Rectal smooth muscle tissue (tissue), 1 donor: ENCODE results near the gene DNAJB11.

Source experiments
- H3K27ac ChIP-seq: one replicate; pipeline ENCODE4 v1.7.0; 2013; ENCODE audit warnings: low read depth, low read length, inconsistent platforms
- H3K27me3 ChIP-seq: one replicate; pipeline ENCODE4 v1.7.0; 2013; ENCODE audit warnings: low read length; ENCODE audit not compliant: control insufficient read depth, insufficient read depth
- H3K36me3 ChIP-seq: one replicate; pipeline ENCODE4 v1.7.0; 2013; ENCODE audit warnings: low read length; ENCODE audit not compliant: control insufficient read depth, insufficient read depth
- H3K4me1 ChIP-seq: one replicate; pipeline ENCODE4 v1.7.0; 2013; ENCODE audit warnings: low read length; ENCODE audit not compliant: control insufficient read depth, insufficient read depth
- H3K4me3 ChIP-seq: one replicate; pipeline ENCODE4 v1.7.0; 2013; ENCODE audit warnings: low read length
- H3K9ac ChIP-seq: one replicate; pipeline ENCODE4 v1.7.0; 2013; ENCODE audit warnings: low read length

The DNAJB11 gene

DNA sequence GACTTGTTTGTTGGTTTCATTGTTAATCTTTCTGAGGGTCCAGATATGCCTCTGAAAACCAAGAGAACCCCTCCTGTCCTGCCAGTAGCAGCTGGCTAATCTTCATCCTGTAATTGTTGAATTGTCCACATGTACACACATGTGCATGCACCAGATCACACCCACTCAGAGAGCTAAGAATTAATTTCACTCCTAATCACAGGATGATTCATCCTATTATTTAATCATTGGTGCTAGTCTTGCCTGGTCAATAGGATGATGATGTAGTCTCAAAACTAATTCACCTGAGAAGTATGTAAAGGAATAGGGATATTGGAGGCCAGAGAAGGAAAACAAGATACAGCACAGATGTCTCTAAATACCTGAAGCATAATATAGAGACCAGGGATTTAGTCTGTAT lies 34.6 kb downstream of the DNAJB11 start:
- Histone ChIP-seq H3K27ac (no peak overlapping the region), H3K4me3 (no peak overlapping the region), H3K4me1 (no peaks in the 10 kb centered on the region), H3K27me3 (no peaks in the 10 kb centered on the region), H3K36me3 (no peaks in the 10 kb centered on the region), H3K9ac (no peak overlapping the region)

DNA sequence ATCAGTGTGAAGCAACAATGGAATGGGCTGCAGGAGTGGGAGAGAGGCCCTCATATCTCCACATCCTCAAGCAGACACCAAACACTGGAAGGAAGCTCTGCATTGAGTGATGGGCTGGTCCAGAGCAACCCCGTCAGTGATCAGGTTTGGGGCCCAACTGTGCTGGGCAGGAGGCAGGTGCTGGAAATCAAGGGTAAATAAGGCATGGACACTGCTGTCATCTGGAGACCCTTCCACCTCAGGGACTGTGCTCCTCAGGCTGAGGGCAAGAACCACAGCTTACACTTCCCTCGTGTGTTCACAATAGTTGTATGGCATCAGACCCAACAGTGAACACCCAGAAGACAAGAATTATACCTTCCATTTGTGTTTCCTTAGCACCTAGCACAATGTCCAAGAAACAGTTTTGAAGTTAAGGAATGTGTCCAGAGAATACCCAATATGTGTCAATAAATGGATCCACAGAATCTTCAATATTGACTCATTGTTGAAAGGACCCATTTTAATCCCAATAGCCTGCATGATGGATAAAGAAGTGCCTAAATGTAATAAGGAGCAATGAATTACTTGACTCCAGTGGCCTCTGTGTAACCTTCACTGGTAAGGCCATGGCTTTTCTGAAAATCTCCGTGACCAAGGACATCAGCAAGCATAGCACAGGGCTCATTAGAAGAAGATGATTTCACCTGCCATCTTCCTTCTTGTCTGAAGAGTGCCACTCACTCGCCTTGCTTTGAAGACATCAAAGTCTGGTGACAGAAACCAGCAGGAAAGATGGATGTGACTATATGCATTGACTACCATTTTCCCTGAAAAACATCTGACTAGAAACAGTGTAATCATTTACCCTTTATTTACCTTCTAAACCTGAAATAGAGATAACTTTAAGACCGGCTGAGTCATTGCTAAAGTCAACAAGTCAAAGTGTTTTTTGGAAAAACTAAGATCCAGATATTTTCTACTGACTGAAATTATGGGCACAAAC lies 35.3 kb downstream of the DNAJB11 start:
- no peaks in the 10 kb centered on the region for H3K36me3 ChIP-seq

DNA sequence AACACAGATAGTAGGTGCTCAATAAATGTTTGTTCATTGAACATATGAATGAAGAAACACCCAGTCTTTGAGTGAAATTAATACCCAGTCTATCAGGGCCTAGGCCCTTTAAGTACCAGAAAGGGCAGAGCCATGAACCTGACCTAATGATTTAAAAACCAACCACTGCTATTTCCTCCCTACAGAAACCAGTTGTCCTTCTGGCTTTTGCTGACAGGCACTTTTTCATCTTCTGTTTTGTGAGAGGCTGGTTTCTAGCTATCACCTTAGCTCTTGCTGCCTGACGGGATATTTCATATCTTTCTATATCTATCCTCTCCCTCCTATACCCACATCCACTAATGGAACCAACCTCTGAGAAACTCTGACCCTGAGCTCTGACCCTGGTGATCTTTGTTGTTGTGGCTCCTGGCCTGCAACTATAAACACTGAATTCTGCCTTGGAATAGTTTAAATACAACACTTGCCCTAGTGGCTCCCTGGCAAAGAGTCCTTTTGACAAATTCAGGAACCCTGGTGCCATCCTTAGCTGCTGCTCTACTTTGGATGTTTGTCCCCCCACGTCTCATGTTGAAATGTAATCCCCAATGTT lies 38.2 kb downstream of the DNAJB11 start:
- H3K9ac ChIP-seq, result no peak overlapping the region
- no peak overlapping the region for H3K27ac ChIP-seq
- H3K4me3 ChIP-seq, result no peak overlapping the region
- H3K4me1 ChIP-seq, result no peaks in the 10 kb centered on the region
- H3K36me3 ChIP-seq, result no peaks in the 10 kb centered on the region
- no peaks in the 10 kb centered on the region for H3K27me3 ChIP-seq

More for the DNA sequence above, 35.3 kb downstream of the DNAJB11 start:
- Histone ChIP-seq H3K27ac (no peak overlapping the region), H3K9ac (no peak overlapping the region), H3K4me3 (no peak overlapping the region), H3K27me3 (no peaks in the 10 kb centered on the region), H3K4me1 (no peaks in the 10 kb centered on the region)

DNA sequence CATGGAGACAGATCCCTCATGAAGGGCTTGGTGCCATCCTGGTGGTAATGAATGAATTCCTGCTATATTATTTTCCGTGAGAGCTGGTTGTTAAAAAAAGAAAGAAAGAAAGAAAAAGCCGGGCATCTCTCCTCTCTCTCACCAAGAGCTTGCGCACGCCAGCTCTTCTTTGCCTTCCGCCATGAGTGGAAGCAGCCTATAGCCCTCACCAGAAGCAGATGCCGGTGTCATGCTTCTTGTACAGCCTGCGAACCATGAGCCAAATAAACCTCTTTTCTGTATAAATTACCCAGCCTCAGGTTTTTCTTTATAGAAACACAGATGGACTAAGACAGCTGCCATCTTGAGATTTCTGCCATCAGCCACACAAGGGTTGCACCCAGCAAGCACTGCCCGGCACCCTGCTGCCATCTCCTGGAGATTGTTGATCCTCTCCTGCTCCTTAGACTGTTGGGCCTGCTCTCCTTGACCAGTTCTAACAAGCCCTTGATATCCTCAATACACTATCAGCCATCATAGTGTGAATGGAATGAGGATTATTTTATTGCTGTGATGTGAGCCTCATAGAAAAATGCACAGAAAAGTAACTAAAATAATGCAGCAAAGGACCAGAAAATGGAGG lies 38.8 kb downstream of the DNAJB11 start:
- H3K27ac ChIP-seq, result no peak overlapping the region
- H3K4me1 ChIP-seq, result no peaks in the 10 kb centered on the region
- no peaks in the 10 kb centered on the region for H3K27me3 ChIP-seq
- no peak overlapping the region for H3K4me3 ChIP-seq
- no peak overlapping the region for H3K9ac ChIP-seq
- H3K36me3 ChIP-seq, result no peaks in the 10 kb centered on the region

DNA sequence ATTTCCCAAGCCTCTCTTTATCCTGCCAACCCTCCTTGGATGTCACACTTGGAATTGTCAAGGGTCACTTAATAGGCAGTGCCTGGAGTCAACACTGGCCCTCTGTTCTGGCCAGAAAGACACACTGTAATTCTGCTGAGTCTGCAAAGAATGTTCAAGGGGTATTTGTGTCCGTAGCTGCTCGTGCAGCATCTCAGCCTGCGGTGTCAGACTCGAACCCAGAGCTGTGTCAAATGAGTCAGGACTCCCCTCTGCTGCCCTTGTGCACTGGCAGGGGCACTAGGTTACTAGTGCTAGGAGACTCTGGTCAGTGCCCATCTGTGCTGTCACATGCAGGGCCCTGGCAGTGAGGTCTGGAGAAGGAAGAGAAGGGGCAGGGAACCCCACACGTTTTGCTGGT lies 41.5 kb downstream of the DNAJB11 start:
- Histone ChIP-seq H3K4me1 (no peaks in the 10 kb centered on the region), H3K27me3 (no peaks in the 10 kb centered on the region), H3K27ac (no peak overlapping the region), H3K9ac (no peak overlapping the region), H3K4me3 (no peak overlapping the region), H3K36me3 (no peaks in the 10 kb centered on the region)

DNA sequence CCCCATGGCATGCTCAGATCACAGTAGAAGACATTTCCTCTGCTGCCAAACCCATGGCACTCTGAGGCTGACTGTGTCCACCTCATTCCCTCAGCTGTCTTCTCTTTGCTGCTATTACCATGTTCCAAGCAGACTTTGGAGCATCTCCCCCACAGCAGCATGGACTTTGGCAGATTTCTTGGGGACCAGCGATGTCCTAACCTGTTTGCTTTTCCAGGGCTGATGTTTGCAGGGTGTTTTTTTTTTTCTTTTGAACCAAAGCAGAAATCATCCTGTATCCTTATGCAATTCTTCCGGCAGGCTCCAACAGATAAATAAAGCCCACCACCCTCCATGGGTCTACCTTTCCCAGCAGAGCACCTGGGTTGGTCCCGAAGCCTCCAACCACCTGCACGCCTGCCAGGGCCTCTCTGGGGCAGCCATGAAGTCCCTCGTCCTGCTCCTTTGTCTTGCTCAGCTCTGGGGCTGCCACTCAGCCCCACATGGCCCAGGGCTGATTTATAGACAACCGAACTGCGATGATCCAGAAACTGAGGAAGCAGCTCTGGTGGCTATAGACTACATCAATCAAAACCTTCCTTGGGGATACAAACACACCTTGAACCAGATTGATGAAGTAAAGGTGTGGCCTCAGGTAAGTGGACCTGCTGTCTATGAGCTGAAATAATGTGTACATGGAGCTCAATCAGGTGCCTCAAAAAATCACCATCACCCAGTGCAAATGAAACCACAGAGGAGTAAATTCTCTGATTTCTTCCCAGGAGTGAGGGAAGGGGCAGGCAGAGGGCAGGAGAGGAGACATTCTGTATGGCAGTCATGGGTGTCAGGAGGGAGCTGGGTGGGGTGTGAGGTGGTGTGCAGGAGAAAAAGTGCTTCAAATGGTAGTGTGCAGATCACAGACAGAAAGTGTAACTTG lies 42.5 kb downstream of the DNAJB11 start, which contains the start of gene AHSG:
Gene AHSG (plus strand): TSS at position 340 of the 916 bp plus-strand sequence. CDS start 82 bp downstream, at position 422.
- no peaks in the 10 kb centered on the region for H3K27me3 ChIP-seq
- H3K36me3 ChIP-seq, result no peaks in the 10 kb centered on the region
- H3K27ac ChIP-seq, result no peak within 1 kb of the TSS
- H3K9ac ChIP-seq, result no peak within 1 kb of the TSS
- no peak within 1 kb of the TSS for H3K4me3 ChIP-seq
- no peaks in the 10 kb centered on the region for H3K4me1 ChIP-seq

DNA sequence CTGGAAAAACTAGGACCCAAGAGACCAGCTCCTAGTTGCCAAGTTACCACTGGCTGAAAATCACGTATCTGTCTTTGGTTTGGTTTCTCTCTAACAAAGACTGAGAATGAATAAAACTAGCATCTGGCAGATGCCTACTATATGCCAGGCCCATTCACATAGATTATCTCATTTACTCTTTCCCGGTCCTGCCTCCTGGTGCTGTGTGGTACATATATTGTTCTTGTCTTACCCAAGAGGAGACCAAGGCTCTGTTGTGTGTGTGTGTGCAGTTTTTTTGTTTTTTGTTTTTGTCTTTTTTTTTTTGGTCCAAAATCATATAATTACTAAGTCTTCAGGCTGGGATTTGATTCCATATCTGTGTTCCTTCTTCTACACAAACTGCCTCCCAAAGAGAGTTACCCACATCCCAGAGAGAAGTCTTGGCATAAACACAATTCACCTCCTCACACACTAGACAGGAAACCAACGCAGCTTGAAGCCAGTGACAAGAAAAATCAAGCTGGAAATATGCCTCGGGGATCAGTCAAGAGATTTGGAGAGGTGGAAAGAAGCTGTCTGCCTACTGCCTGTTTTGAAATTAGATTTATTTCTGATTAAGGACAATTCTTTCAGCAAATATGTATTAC lies 43.2 kb downstream of the DNAJB11 start:
- Histone ChIP-seq H3K36me3 (no peaks in the 10 kb centered on the region), H3K4me3 (no peak overlapping the region), H3K9ac (no peak overlapping the region), H3K27ac (no peak overlapping the region), H3K4me1 (no peaks in the 10 kb centered on the region), H3K27me3 (no peaks in the 10 kb centered on the region)

DNA sequence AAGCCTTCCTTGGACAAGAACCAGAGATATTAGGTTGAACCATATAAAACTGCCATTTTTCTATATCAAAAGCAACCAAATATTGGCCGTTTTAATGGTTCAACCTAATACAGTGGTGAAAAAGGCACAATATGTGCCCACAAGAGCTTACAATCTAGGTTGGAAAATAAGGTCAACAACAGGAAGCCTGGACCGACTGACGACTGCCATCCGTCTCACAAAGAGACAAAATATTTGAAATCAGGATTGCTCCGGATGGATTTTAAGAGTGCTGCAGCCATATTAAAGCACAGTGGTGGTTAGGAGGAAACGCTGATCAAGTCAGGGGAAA lies 43.7 kb downstream of the DNAJB11 start:
- H3K4me1 ChIP-seq, result no peaks in the 10 kb centered on the region
- H3K27me3 ChIP-seq, result no peaks in the 10 kb centered on the region
- H3K9ac ChIP-seq, result no peak overlapping the region
- H3K36me3 ChIP-seq, result no peaks in the 10 kb centered on the region
- H3K27ac ChIP-seq, result no peak overlapping the region
- no peak overlapping the region for H3K4me3 ChIP-seq

DNA sequence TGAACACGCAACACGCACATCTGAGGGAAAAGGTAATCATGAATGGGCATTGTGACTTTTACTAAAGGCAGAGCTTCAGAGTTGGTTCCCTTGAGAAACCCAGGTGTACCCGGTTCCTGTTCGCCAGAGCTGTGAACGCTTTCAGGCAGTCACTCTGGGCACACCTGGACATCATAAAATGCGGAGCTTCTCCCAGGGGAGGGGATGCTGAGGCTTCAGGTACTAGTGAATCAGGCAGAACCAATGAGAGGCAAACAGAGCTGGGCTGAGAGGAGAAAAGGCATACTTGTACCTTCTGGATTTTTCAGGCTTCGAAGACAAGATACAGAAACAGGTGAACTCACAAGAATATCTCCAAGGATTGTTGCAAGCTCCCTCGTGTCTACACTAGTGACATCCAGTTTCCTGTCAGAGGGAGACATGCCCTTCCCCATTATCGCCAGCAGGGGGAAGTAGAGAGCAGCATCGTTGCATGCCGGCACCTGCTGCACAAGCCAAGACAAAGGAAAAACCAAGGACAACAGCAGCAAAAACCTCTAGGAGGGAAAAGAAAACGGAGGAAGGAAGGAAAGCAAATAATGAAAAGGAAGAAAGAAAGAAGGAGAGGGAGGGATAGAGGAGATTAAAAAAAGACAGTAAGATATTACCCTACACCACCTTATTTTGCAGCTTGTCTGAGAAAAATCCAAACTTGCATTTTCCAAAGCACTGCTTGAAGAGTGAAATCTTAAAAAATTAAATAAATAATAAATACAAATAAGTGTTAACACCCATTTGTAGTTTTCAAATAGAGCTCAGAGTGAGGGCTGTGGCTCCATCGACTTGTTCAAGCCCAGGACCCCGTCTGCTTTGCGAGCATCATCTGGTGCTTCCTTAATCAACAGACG lies 44.3 kb downstream of the DNAJB11 start:
- H3K4me3 ChIP-seq, result no peak overlapping the region
- no peak overlapping the region for H3K27ac ChIP-seq
- H3K9ac ChIP-seq, result no peak overlapping the region
- no peaks in the 10 kb centered on the region for H3K36me3 ChIP-seq
- no peaks in the 10 kb centered on the region for H3K4me1 ChIP-seq
- H3K27me3 ChIP-seq, result no peaks in the 10 kb centered on the region

DNA sequence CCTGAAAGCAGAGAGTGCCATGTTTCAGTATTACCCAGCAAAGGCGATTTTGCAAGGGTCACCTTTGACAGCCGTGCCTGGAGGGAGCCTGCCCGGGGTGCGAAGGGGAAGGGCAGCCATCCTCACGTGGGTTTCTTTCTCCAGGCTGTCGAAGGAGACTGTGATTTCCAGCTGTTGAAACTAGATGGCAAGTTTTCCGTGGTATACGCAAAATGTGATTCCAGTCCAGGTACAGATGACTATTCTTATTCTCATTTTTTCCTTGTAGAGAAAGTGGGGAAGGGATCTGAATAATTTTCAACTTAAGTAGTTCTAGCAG lies 45.7 kb downstream of the DNAJB11 start:
- Histone ChIP-seq H3K9ac (no peak overlapping the region), H3K27ac (no peak overlapping the region), H3K36me3 (no peaks in the 10 kb centered on the region), H3K4me3 (no peak overlapping the region), H3K27me3 (no peaks in the 10 kb centered on the region), H3K4me1 (no peaks in the 10 kb centered on the region)
